Thymus (tissue), 11 donors: ENCODE results near the gene MCAM. TPM values are rescaled to one million over a fixed set of nuclear protein-coding genes. Genes with fewer than 3 reads are reported as not detected.
A peak's percentile ranks its signal among the peaks of the same experiment; 100 is the strongest.

Source experiments
- DNase-seq, 9 donors: peaks; one replicate each; pipeline ENCODE4 v3.0.0-alpha.2; 2013; ENCODE audit warnings: low spot score in 9 of 9, low read depth in 6 of 9, missing footprints in 1 of 9
- H3K27ac ChIP-seq, 2 donors: one replicate each; pipeline ENCODE4 v1.5.1; 2013; ENCODE audit warnings: control low read depth in 1 of 2, low read depth in 1 of 2, low read length in 1 of 2, mild to moderate bottlenecking in 1 of 2, moderate library complexity in 1 of 2
- H3K27me3 ChIP-seq, 2 donors: one replicate each; pipeline ENCODE4 v1.5.1; 2013; ENCODE audit warnings: low read length in 1 of 2; ENCODE audit not compliant: control insufficient read depth in 2 of 2, insufficient read depth in 1 of 2
- H3K36me3 ChIP-seq, 2 donors: one replicate each; pipeline ENCODE4 v1.5.1; 2013; ENCODE audit warnings: low read length in 1 of 2, mild to moderate bottlenecking in 1 of 2, moderate library complexity in 1 of 2; ENCODE audit not compliant: control insufficient read depth in 2 of 2, insufficient read depth in 2 of 2
- H3K4me1 ChIP-seq, 2 donors: one replicate each; pipeline ENCODE4 v1.5.1; 2013; ENCODE audit warnings: low read length in 2 of 2; ENCODE audit not compliant: control insufficient read depth in 2 of 2, insufficient read depth in 2 of 2
- H3K4me3 ChIP-seq, 2 donors: one replicate each; pipeline ENCODE4 v1.5.1; 2013; ENCODE audit warnings: low read length in 2 of 2, control low read depth in 1 of 2, mild to moderate bottlenecking in 1 of 2
- H3K9me3 ChIP-seq, 2 donors: one replicate each; pipeline ENCODE4 v1.5.1; 2013; ENCODE audit warnings: low read length in 1 of 2, mild to moderate bottlenecking in 1 of 2; ENCODE audit not compliant: control insufficient read depth in 2 of 2, insufficient read depth in 1 of 2
- WGBS: extraction: QIAGEN DNeasy Blood & Tissue Kit; methylation state at CpG from one replicate; pipeline ENCODE4 v1.1.7; 2013; 5-methylcytosine and 5-hydroxymethylcytosine counted together
- polyA plus RNA-seq: library from polyadenylated mRNA; stranded (reverse); fragments of 200-250 nt; gene quantifications from one replicate; pipeline ENCODE4 v1.2.3, GENCODE V29; 2013
- total RNA-seq: library from RNA; stranded (reverse); fragments of 120-200 nt; gene quantifications from one replicate; pipeline ENCODE4 v1.2.4, GENCODE V29; 2013
- donor health status: healthy.

MCAM gene
- total and polyA plus RNA-seq, 2 donors: 20.1 to 54.4 TPM

DNA sequence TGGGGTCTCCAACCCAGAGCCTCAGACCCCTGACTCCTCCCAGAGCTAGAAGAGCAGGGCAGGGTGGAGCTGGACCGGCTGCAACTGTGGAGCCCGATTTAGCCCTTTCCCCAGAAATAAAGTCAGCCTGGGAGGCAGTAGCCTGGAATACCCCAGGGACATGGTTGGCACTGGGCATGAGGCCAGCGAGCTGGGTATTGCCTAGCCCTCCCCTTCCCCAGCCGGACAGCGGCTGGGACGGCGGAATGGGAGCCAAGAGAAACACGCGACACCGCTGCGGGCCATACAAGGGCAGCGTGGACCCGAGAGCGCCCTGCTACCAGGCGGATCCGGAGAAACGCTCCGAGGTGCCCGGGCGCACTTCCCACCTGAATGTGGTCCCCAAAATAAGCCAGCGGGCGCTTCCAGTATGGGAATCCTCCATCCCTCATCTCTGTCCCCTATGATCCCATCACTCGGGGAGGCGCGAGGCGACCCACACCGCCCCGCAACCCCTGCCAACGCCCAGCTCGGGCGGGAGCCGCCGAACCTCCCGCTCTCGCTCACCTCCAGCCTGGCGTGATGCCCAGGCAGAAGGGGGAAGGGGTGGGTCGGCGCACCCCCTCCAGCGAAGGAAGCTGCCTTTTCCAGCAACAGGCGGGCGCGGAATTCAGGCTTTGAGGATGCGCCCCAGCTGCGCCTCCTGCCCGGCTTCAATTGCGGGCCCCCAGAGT lies 758 bp downstream of the MCAM start:
- peaks cover 42 to 69% of the 10 kb centered on the region in 2 donors for H3K27me3 ChIP-seq
- WGBS: 1% methylated on average over 46 of the region's 46 CpGs

DNA sequence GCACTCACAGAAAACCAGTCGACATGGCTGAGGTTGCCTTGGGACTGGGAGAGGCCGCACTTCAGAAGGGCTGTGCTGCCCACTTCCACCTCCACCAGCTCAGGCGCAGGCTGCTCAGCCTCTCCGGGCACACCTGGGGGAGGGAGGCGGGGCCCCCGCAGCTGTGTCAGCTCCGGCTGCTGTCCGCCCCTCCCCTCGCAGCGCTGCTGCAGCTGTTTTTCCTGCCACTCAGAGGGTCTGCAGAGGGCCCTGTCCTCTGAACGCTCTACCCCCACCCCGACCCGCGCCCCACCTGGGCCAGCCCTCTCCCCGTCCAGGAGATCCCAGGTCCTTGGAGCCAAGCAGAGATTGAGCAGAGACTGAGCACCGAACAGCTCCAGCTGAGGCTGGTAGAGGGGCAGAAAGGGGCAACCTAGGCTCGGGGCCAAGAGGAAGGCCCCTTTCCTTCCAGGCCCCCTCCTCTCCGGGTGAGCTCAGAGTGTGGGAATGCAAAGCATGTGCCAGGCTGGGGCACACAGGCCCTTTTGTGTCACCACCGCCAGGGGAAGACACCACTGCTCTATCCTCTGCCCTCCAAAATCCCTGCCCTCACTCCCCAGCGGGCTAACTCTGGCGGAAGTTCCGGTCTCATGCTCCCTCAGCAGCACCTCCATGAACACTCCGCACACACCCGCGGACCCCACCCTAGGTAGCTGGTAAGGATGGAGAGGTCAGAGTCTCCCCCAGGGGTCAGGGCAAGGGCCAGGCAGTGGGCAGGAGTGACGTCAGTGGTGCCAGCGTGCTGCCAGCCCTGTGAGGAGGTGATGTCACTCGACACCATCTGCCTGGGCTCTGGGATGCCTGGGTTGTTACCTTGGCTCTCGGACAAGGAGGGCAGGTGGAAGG lies 1.6 kb downstream of the MCAM start:
- H3K4me3 ChIP-seq: peak overlapping the region; percentile 33 to 59
- peak overlapping the region; percentile 21 to 25 for H3K27ac ChIP-seq
- H3K9me3 ChIP-seq: peaks cover 0 to 19% of the 10 kb centered on the region in 2 donors
- H3K4me1 ChIP-seq: peaks cover 26 to 62% of the 10 kb centered on the region in 2 donors
- peaks cover 38 to 61% of the 10 kb centered on the region in 2 donors for H3K27me3 ChIP-seq
- peaks cover 3 to 10% of the 10 kb centered on the region in 2 donors for H3K36me3 ChIP-seq
- DNase-seq: peak in 6 of 9 donors; percentile 72 to 91 (median 82)
- WGBS: 3% methylated on average over 29 of the region's 29 CpGs

More for the DNA sequence above, 758 bp downstream of the MCAM start:
- Histone ChIP-seq H3K36me3 (peaks cover 2 to 3% of the 10 kb centered on the region in 2 donors), H3K4me1 (peaks cover 32 to 70% of the 10 kb centered on the region in 2 donors), H3K4me3 (peak overlapping the region; percentile 33 to 59), H3K27ac (no peak overlapping the region), H3K9me3 (peaks cover 0 to 19% of the 10 kb centered on the region in 2 donors)
- no peak for DNase-seq

DNA sequence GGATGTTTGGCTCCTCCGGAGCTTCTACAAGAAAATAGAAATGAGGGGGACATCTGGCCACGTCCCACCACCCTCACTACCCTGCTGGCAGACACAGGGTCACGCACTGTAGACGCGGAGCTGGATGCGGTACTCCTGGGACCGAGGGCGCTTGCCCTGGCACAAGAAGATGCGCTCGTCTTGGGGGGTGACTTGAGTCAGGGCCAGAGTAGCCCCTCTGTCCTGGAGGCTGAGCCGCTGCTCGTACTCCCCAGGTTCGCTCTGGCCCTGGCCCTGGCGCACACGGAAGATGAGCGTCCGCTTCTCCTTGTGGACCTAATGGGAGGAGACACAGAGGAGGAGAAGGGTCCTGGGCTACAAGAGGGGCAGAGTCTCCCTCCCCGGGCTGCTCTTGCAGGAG lies 2.2 kb downstream of the MCAM start:
- 82% methylated on average over 18 of the region's 18 CpGs for WGBS
- H3K4me3 ChIP-seq: peak overlapping the region; percentile 33 to 59
- H3K36me3 ChIP-seq: peaks cover 6 to 10% of the 10 kb centered on the region in 2 donors
- DNase-seq: no peak
- peaks cover 0 to 19% of the 10 kb centered on the region in 2 donors for H3K9me3 ChIP-seq
- peaks cover 37 to 55% of the 10 kb centered on the region in 2 donors for H3K27me3 ChIP-seq
- peaks cover 26 to 56% of the 10 kb centered on the region in 2 donors for H3K4me1 ChIP-seq
- H3K27ac ChIP-seq: no peak overlapping the region

GRCh38 chr11:119310682-119311052 lies 6.3 kb downstream of the MCAM start:
- peaks cover 0 to 16% of the 10 kb centered on the region in 2 donors for H3K9me3 ChIP-seq
- peaks cover 25 to 39% of the 10 kb centered on the region in 2 donors for H3K4me1 ChIP-seq
- WGBS: 94% methylated on average over 20 of the region's 20 CpGs
- no peak overlapping the region for H3K27ac ChIP-seq
- peaks cover 3 to 14% of the 10 kb centered on the region in 2 donors for H3K27me3 ChIP-seq
- H3K36me3 ChIP-seq: peaks cover 14 to 18% of the 10 kb centered on the region in 2 donors
- H3K4me3 ChIP-seq: no peak overlapping the region
- DNase-seq: no peak

DNA sequence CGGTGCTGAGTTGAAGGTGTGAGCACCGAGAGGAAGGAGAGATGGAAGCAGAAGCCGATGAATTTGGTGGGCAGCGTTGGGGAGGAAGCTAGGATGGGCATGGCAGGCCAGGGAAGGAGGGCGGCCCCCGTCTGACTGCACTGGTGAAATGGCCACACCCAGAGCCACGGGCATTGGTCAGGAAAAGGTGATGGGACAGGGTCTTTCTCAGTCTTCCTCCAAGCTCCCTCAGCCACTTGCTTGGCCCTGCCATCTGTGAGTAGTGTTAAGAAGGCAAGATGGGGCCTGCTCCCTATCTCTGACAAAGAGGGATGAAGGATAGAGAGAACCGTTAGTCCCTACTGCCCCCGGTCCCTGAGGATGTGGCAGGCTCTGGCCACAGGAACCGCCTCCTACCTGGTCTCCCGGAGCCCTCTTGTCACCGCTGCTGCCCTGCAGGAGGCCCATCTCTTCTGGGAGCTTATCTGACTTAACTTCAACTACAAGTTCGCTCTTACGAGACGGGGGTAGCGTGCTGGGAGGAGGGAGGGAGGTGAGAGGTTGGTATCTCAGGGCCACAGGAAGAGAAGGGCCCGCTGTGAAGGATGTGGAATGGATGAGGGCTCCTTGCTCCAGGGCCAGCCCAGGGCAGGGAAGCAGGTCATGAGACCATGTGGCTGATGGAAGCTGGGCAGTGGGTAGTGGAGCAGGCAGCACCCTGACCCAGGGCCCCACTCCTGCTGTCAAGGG lies 6.8 kb downstream of the MCAM start:
- H3K36me3 ChIP-seq: peaks cover 14 to 18% of the 10 kb centered on the region in 2 donors
- WGBS: 97% methylated on average over 17 of the region's 17 CpGs
- H3K27ac ChIP-seq: no peak overlapping the region

DNA sequence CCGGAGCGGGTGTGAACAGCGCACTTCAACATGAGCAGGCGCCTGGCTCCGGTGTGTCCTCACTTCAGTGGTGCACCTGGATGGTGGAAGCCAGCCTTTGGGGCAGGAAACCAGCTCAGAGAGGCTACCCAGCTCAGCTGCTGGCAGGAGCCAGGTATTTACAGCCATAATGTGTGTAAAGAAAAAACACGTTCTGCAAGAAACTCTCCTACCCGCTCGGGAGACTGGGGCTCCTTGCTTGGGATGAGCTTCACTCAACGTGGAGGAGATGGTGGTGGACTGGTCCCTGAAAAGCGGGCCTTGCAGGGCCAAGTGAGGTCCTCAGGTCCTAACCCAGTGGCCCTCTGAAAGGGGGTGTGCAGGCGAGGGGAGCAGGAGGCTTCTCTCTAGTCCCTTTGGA lies 7.5 kb downstream of the MCAM start:
- peak in 1 of 9 donors; percentile 24 for DNase-seq
- Histone ChIP-seq H3K36me3 (peaks cover 14 to 18% of the 10 kb centered on the region in 2 donors), H3K4me1 (peaks cover 27 to 38% of the 10 kb centered on the region in 2 donors)

More for the DNA sequence above, 6.8 kb downstream of the MCAM start:
- DNase-seq: no peak
- peaks cover 29 to 39% of the 10 kb centered on the region in 2 donors for H3K4me1 ChIP-seq
- peaks cover 0 to 12% of the 10 kb centered on the region in 2 donors for H3K9me3 ChIP-seq
- H3K4me3 ChIP-seq: no peak overlapping the region
- H3K27me3 ChIP-seq: peaks cover 0 to 9% of the 10 kb centered on the region in 2 donors

DNA sequence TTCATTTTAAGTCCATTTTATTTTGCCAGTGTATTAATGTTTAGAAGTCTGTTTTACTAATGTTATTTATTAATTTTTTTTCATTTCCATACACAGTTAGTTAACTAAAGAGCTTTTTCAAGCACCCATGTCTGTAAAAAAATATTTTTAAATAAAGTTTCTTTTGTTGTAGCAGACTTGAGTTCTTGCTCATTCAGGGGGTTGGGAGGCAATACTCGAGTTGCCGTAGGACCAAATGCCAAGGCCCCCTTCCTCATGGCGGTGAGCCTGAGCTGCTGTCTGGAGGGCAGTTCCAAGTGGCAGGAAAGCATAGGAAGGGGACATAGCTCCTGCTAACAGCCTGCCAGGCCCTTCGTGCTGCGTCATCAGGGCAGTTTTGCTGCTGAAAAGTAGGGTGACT lies 9.0 kb downstream of the MCAM start:
- Histone ChIP-seq H3K4me1 (peaks cover 27 to 34% of the 10 kb centered on the region in 2 donors), H3K36me3 (peaks cover 27 to 32% of the 10 kb centered on the region in 2 donors), H3K27ac (no peak overlapping the region)

More for the DNA sequence above, 7.5 kb downstream of the MCAM start:
- no peak overlapping the region for H3K4me3 ChIP-seq
- WGBS: 93% methylated on average over 11 of the region's 11 CpGs
- H3K9me3 ChIP-seq: peaks cover 0 to 7% of the 10 kb centered on the region in 2 donors
- peaks cover 0 to 3% of the 10 kb centered on the region in 2 donors for H3K27me3 ChIP-seq
- no peak overlapping the region for H3K27ac ChIP-seq

GRCh38 chr11:119307219-119307618 lies 9.7 kb downstream of the MCAM start:
- peaks cover 0 to 2% of the 10 kb centered on the region in 2 donors for H3K27me3 ChIP-seq
- no peak for DNase-seq
- H3K9me3 ChIP-seq: peaks cover 0 to 6% of the 10 kb centered on the region in 2 donors
- H3K27ac ChIP-seq: peak overlapping the region; percentile 72 to 73
- 62% methylated on average over 1 of the region's 1 CpG for WGBS
- no peak overlapping the region for H3K4me3 ChIP-seq
- H3K36me3 ChIP-seq: peaks cover 31 to 40% of the 10 kb centered on the region in 2 donors
- peaks cover 31 to 39% of the 10 kb centered on the region in 2 donors for H3K4me1 ChIP-seq

More for the DNA sequence above, 9.0 kb downstream of the MCAM start:
- DNase-seq: no peak
- H3K27me3 ChIP-seq: peaks cover 0 to 2% of the 10 kb centered on the region in 2 donors
- H3K9me3 ChIP-seq: peaks cover 0 to 6% of the 10 kb centered on the region in 2 donors
- no peak overlapping the region for H3K4me3 ChIP-seq
- 97% methylated on average over 5 of the region's 5 CpGs for WGBS
